Glomerular endothelial cell (primary cell): Measurements from ENCODE around the gene CCDC57. TPM values are rescaled to one million over a fixed set of nuclear protein-coding genes. Genes with fewer than 3 reads are reported as not detected.
"Not testable (repeated sequence)": the region's sequence is repeated elsewhere in the genome, so short reads cannot be mapped to it uniquely, and the experiment has no call there.

Experiments used
- DNase-seq: peaks from one replicate; pipeline ENCODE4 v3.0.0-alpha.2; 2011; ENCODE audit warnings: low read depth, low spot score; ENCODE audit errors: extremely low read depth
- total RNA-seq: library from RNA; depleted of rRNA; stranded (reverse); fragments of >200 nt; gene quantifications from 2 replicates; pipeline ENCODE4 v1.2.3, GENCODE V29; 2015

The CCDC57 gene
- total RNA-seq, 1 donor from 2014 or later = 23.8 TPM

- DNase-seq = not testable (repeated sequence)
These were observed 79.3 kb downstream of the CCDC57 start for GRCh38 chr17:82133166-82133953.

- no peak for DNase-seq
These were observed 83.5 kb downstream of the CCDC57 start for GRCh38 chr17:82129095-82129494.

GRCh38 chr17:82128287-82128686 lies 84.4 kb downstream of the CCDC57 start:
- no peak for DNase-seq

GRCh38 chr17:82127704-82128103 lies 84.9 kb downstream of the CCDC57 start:
- DNase-seq = no peak

GRCh38 chr17:82127315-82127595 lies 85.4 kb downstream of the CCDC57 start:
- DNase-seq = no peak

GRCh38 chr17:82126556-82127314 lies 85.9 kb downstream of the CCDC57 start:
- DNase-seq = no peak

GRCh38 chr17:82124101-82124500 lies 88.5 kb downstream of the CCDC57 start:
- DNase-seq = no peak

GRCh38 chr17:82121660-82122629 lies 90.7 kb downstream of the CCDC57 start:
- DNase-seq = no peak

DNA sequence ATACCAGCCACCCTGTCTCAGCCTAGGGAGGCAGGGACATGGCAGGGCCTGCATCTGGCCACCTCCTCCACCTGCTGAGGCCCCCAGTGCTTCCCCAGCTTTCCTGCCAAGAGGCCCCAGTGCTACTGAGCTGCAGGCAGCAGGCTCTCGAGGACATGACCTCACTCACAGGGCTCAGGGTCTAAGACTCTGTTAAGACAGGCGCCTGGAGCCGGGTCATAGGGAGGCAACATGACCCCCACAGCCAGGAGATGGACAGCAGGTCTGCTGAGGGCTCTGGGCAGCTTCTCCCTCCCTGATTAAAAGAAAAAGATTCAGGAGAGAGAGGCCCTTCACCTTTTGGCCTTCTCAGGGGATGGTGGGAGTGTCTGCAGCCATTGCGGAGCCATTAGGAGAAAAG lies 91.4 kb downstream of the CCDC57 start:
- no peak for DNase-seq

DNA sequence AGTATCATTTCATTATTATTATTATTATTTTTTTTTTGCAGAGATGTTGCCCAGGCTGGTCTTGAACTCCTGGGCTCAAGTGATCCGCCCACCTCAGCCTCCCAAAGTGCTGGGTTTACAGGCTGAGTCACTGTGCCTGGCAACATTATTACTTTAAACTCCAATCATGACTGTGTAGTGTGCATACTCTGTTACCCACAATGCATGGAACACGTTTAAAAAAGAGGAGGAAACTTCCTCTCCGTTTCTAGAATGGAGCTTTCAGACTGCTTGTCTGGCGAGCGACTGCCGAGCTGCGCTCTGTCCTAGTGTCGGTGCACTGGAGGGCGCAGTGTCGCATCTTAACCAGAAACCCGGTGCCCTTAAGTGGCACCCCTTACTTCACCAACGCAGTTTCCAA lies 92.5 kb downstream of the CCDC57 start:
- no peak for DNase-seq

- no peak for DNase-seq
These were observed 93.7 kb downstream of the CCDC57 start for GRCh38 chr17:82118815-82119380.

DNA sequence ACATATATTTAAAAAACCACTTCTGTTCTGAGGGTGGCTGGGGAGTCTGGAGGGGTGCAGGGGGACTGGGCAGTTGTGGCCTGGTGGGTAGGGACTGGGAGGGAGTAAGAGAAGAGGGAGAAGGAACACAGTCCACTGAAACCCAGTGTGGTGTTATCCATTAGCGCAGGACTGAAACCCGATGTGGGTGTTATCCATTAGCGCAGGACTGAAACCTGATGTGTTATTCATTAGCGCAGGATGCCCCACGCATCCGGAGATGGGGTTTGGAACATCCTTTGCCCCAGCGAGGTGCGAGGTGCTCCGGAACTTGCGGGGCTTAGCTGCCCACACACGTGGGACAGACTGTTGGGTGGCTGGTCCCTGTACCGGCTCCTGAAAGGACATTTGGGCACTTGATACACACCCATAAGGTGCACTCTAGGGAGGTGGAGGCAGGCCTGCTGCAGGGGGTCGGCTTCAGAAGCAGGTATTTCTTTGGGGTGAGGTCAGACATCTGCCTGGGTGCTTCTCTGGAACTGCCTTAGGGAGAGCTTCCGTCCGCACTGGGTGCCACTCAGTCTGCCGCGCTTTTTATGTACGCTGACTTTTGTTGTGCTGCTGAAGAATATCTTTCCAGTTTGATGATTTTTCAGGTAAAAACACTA lies 94.4 kb downstream of the CCDC57 start:
- DNase-seq = no peak

DNA sequence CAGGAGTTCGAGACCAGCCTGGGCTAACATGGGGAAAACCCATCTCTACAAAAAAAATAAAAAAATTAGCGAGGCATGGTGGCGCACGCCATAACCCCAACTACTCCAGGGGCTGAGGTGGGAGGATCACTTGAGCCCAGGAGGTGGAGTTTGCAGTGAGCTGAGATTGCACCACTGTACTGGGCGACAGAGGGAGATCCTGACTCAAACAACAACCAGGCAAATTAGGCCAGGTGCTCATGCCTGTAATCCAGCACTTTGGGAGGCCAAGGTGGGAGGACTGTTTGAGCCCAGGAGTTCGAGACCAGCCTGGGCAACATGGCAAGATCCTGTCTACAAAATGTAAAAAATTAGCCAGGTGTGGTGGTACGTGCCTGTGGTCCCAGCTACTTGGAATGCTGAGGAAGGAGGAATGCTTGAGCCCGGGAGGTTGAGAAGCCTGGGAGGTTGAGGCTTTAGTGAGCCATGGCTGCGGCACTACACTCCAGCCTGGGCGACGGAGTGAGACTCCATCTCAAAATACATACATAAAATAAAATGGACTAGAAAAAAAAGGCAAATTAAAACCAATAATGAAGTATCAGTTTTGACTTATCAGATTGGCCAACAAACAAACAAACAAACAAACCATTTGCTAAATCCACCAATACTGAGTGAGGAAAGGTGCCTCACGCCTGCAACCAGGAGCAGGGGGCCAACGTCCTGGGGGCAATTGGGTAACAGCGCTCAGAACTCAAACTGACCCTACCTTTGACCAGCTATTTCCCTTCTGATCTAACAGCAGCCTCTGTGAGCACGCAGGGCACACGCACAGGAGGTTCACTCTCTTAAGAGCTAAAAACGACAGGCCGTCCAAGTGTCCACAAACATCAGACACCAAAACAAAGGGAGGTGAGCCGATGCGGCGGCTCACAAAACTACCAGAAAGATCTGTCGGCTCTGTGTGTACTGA lies 95.2 kb downstream of the CCDC57 start:
- DNase-seq = no peak

- no peak for DNase-seq
These were observed 96.4 kb downstream of the CCDC57 start for GRCh38 chr17:82116246-82116645.

GRCh38 chr17:82114872-82115271 lies 97.8 kb downstream of the CCDC57 start:
- no peak for DNase-seq

- DNase-seq = no peak
These were observed 98.2 kb downstream of the CCDC57 start for GRCh38 chr17:82114447-82114846.

DNA sequence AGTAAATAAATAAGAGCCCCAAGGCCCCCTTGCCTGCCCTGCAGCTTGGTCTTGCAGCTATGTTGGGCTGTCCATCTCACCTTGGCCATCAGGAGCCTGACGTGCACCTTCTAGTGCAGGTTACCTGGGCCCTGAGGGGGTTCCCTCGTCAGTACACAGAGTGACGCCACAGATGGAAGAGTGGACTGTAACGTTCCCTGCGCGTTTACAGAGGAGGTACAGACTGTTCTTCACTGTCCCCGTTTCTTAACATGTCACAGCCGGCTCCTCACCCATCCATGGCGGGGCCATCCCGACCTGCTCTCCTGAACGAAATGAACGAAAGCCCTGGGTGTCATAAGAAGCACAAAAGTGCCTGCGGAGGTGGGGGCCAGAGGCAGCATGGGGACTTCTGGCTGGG lies 98.7 kb downstream of the CCDC57 start:
- no peak for DNase-seq

DNA sequence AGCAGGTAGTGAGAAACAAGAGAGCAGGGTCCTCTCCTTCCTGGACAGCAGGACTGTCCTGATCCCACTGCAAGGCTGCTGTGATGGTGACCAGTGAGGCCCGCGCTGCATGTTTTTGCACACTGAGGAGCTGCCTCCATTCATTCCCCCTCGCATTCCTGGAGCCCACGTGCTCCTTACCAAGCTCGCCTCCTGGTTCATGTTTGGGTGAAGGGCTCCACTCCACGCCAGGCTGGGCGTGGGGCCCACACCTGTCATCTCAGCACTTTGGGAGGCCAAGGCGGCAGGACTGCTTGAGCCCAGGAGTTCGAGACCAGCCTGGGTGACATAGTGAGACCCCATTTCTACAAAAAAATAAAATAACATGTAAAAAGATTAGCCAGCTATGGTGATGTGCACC lies 99.2 kb downstream of the CCDC57 start:
- no peak for DNase-seq

DNA sequence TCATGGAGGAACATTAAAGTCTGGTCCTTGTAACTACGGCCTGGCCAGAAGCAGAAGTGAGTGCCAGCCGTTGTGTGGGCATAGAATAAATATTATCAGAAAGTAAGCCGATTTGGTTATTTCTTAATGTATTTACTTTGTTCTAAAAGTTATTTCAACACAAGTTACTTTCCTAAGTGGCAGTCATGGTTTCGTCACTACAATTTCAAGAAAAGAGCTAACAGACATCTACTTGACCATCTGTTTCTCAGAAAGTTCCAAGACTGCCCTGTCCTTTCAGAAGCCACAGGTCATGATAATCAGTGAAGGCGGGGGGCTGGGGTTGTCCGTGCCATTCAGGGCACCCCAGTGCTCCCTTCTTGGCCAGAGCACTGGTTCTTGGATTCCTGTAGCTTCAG lies 99.7 kb downstream of the CCDC57 start:
- DNase-seq = no peak
